Panc1 (cell line): ENCODE data around the gene TRPM7. TPM values are rescaled to one million over a fixed set of nuclear protein-coding genes. Genes with fewer than 3 reads are reported as not detected.

Experiments used
- ATAC-seq: fragments of 200-7000 bp; cut with Tn5 transposase; 2 replicates; pipeline ENCODE4 v1.9.1; 2020; ENCODE audit warnings: mild to moderate bottlenecking, moderate library complexity
- BruUV-seq: library from RNA; stranded (reverse); fragments of 400-500 nt; replicated peaks from 2 replicates; lab custom pipeline; 2021; lab: Mats Ljungman, UMichigan
- CTCF ChIA-PET: fragments of 300-600 bp; sonication (Branson Sonifier 250); formaldehyde crosslinking; loops from one replicate; lab custom pipeline; 2022; ENCODE audit warnings: antibody characterized with exemption; lab: Charles Lee
- POLR2A ChIA-PET: fragments of 300-600 bp; sonication (Branson Sonifier 250); formaldehyde crosslinking; loops from one replicate; lab custom pipeline; 2022; ENCODE audit warnings: antibody characterized with exemption; lab: Charles Lee
- DNase-seq: peaks from one replicate; pipeline ENCODE4 v3.0.0-alpha.2; 2010; ENCODE audit warnings: low read depth, low spot score
- H3K27ac ChIP-seq: 2 replicates; pipeline ENCODE4 v1.5.1; 2011; ENCODE audit warnings: mild to moderate bottlenecking, low read length, inconsistent platforms
- H3K27me3 ChIP-seq: fragments of 200-500 bp; sonication (Bioruptor generic); 2 replicates; pipeline ENCODE4 v1.6.0; 2014; ENCODE audit warnings: low read length, inconsistent platforms; ENCODE audit not compliant: control insufficient read depth, insufficient read depth
- H3K36me3 ChIP-seq: fragments of 200-500 bp; sonication (Bioruptor generic); 2 replicates; pipeline ENCODE4 v1.5.1; 2014; ENCODE audit warnings: inconsistent platforms, mild to moderate bottlenecking, low read length, moderate library complexity; ENCODE audit not compliant: control insufficient read depth, insufficient read depth
- H3K4me1 ChIP-seq: 2 replicates; pipeline ENCODE4 v1.5.1; 2011; ENCODE audit warnings: inconsistent platforms, mild to moderate bottlenecking, low read length, moderate library complexity; ENCODE audit not compliant: control insufficient read depth, insufficient read depth
- H3K4me3 ChIP-seq, 2 experiments: 2 replicates each; pipeline ENCODE4 v1.5.1; 2011 to 2012; ENCODE audit warnings: low read depth in 2 of 2, low read length in 2 of 2, mild to moderate bottlenecking in 2 of 2, inconsistent platforms in 1 of 2, moderate library complexity in 1 of 2
- H3K9me3 ChIP-seq: fragments of 200-500 bp; sonication (Bioruptor generic); 2 replicates; pipeline ENCODE4 v1.5.1; 2014; ENCODE audit warnings: low read depth, mild to moderate bottlenecking, inconsistent platforms, low read length, moderate library complexity; ENCODE audit not compliant: control insufficient read depth, insufficient read depth
- CTCF ChIP-seq: fragments of 450-650 bp; IDR thresholded peaks from 2 replicates; pipeline ENCODE4 v1.5.1; 2017; ENCODE audit warnings: mild to moderate bottlenecking
- POLR2AphosphoS5 ChIP-seq: IDR thresholded peaks from 2 replicates; pipeline ENCODE4 v1.6.1; 2012; ENCODE audit warnings: mild to moderate bottlenecking, low read depth, low read length, moderate library complexity
- SIN3A ChIP-seq: IDR thresholded peaks from 2 replicates; pipeline ENCODE4 v1.6.1; 2012; ENCODE audit warnings: low read depth, mild to moderate bottlenecking, low read length, moderate library complexity, borderline replicate concordance; ENCODE audit not compliant: insufficient read depth
- TCF7L2 ChIP-seq: IDR thresholded peaks from 2 replicates; pipeline ENCODE4 v1.6.1; 2011; ENCODE audit warnings: mild to moderate bottlenecking, low read depth, low read length, inconsistent platforms
- in situ Hi-C: cut with HindIII; loops from 2 replicates; pipeline ENCODE4 v1.10.0; 2016; ENCODE audit warnings: low sequenced_read_pairs, low pct_unique_long_range_greater_than_20kb
- intact Hi-C: fragments of 100-400 bp; cut with micrococcal nuclease; formaldehyde crosslinking; loops from one replicate; pipeline ENCODE4 v1.10.0; 2022; ENCODE audit not compliant: unreplicated experiment
- total RNA-seq: library from RNA; stranded (reverse); gene quantifications from one replicate; pipeline ENCODE4 v1.2.1, GENCODE V29; 2021; ENCODE audit not compliant: unreplicated experiment
- TF ChIP-seq, protein P1 (sequence below), 2 experiments: IDR thresholded peaks; 2 replicates each; pipeline ENCODE4 v1.6.1; 2011 to 2012; ENCODE audit warnings: low read depth in 2 of 2, control low read depth in 1 of 2, low read length in 1 of 2, mild to moderate bottlenecking in 1 of 2, moderate library complexity in 1 of 2; ENCODE audit not compliant: insufficient read depth in 1 of 2

TRPM7 gene
- total RNA-seq, 1 experiment from 2014 or later, result 44.9 TPM

DNA sequence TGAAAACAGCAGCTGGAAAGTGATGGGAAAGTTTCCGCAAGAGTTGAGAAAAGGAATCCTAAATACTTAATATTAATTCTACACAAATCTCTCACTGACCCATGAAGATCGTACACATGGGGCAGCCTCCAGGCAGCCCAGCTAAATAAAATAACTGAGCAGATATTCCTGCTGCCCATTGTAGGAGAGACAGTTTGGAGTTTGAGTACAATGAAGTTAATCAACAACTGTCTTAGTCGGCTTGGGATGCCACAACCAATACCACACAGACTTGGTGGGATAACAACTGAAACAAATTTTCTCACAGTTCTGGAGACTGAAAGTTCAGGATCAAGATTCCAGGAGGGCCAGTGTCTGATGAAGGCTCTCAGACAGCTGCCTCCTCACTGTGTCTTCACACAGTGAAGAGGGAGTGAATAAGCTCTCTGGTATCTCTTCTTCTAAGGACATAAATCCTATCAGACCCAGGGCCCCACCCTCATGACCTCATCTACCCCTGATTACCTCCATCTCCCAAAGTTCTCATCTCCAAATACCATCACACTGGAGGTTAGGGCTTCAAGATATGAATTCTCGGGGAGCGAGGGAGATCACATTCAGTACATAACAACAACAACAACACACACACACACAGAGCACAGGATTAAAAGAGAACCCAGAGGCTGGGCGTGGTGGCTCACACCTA lies 9.7 kb downstream of the TRPM7 start:
- Histone ChIP-seq H3K27ac (no peak overlapping the region), H3K4me3 (no peak overlapping the region), H3K4me1 (no peaks in the 10 kb centered on the region), H3K9me3 (no peaks in the 10 kb centered on the region), H3K27me3 (no peaks in the 10 kb centered on the region), H3K36me3 (no peaks in the 10 kb centered on the region; the same call in 1 of the 2 replicates)
- no peak for TF ChIP-seq CTCF
- no peak for TF ChIP-seq TCF7L2
- no peak for TF ChIP-seq POLR2AphosphoS5
- TF ChIP-seq SIN3A, result no peak
- TF ChIP-seq, protein P1, sequence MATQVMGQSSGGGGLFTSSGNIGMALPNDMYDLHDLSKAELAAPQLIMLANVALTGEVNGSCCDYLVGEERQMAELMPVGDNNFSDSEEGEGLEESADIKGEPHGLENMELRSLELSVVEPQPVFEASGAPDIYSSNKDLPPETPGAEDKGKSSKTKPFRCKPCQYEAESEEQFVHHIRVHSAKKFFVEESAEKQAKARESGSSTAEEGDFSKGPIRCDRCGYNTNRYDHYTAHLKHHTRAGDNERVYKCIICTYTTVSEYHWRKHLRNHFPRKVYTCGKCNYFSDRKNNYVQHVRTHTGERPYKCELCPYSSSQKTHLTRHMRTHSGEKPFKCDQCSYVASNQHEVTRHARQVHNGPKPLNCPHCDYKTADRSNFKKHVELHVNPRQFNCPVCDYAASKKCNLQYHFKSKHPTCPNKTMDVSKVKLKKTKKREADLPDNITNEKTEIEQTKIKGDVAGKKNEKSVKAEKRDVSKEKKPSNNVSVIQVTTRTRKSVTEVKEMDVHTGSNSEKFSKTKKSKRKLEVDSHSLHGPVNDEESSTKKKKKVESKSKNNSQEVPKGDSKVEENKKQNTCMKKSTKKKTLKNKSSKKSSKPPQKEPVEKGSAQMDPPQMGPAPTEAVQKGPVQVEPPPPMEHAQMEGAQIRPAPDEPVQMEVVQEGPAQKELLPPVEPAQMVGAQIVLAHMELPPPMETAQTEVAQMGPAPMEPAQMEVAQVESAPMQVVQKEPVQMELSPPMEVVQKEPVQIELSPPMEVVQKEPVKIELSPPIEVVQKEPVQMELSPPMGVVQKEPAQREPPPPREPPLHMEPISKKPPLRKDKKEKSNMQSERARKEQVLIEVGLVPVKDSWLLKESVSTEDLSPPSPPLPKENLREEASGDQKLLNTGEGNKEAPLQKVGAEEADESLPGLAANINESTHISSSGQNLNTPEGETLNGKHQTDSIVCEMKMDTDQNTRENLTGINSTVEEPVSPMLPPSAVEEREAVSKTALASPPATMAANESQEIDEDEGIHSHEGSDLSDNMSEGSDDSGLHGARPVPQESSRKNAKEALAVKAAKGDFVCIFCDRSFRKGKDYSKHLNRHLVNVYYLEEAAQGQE (IDR thresholded peaks at IDR 0.05; ENCODE audit: insufficient read depth in 1 of 2, low read depth in 2 of 2, low read length in 1 of 2), result no peak
- ATAC-seq (no peak), DNase-seq (no peak)
- ChIA-PET POLR2A (no interaction called here), CTCF (no interaction called here)
- in situ Hi-C loops (no loop called here), intact Hi-C loops (loop anchor here (5.0 kb wide), 1 partner anchor 200 kb away; no protein-coding TSS in a partner anchor)
- BruUV-seq, result no TSS peak

DNA sequence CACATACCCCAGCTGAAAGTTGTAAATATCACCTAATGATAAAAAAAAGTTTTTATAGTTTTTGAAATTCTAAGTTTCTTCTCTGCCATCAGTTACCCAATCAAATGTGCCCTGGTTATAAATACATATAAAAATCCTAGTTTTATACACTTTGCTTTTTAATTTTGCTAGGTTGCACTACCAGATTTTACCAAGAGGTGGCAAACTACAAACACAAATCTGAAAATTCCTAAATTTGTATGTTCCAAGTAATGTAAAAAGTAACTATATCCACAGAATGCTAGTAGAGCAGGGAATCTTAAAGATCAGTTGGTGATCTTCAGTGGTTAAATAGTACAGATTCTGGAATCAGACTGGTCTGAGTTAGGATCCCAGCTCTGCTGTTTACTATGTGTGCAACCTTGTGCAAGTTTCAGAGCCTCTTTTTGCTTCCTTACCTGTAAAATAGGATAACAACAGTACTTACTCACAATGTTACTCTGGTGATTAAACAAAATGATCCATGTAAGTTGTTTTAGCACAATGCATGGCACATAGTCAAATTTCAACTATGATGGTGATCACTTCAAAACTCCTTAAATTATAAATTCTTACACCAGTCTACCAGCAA lies 11.0 kb downstream of the TRPM7 start:
- CTCF ChIA-PET, result interaction anchor here (0.6 kb wide), 1 partner anchor 188 kb away, joined by 3 read pairs; no protein-coding TSS in a partner anchor
- Histone ChIP-seq H3K4me1 (no peaks in the 10 kb centered on the region), H3K27ac (no peak overlapping the region), H3K27me3 (no peaks in the 10 kb centered on the region), H3K9me3 (no peaks in the 10 kb centered on the region), H3K4me3 (no peak overlapping the region), H3K36me3 (no peaks in the 10 kb centered on the region; the same call in 1 of the 2 replicates)
- DNase-seq (no peak), ATAC-seq (no peak)
- intact Hi-C loops (loop anchor here (5.0 kb wide), 1 partner anchor 202 kb away; no protein-coding TSS in a partner anchor), in situ Hi-C loops (no loop called here)
- TSS peak; percentile 40 for BruUV-seq
- no peak for TF ChIP-seq POLR2AphosphoS5
- no peak for TF ChIP-seq SIN3A
- TF ChIP-seq, protein P1 (IDR thresholded peaks at IDR 0.05; ENCODE audit: insufficient read depth in 1 of 2, low read depth in 2 of 2, low read length in 1 of 2), result no peak
- no peak for TF ChIP-seq TCF7L2
- TF ChIP-seq CTCF, result peak; percentile 72; the same call in 1 of the 2 replicates
- POLR2A ChIA-PET, result no interaction called here
